Measurements from ENCODE around the gene KCNG2. TPM values are rescaled to one million over a fixed set of nuclear protein-coding genes. Genes with fewer than 3 reads are reported as not detected.

KCNG2 gene
- total and polyA plus RNA-seq, 2 of the 13 experiments (the other 11 are each of a cell fraction or from before 2014, with no cell fraction given): not detected

- TF ChIP-seq ZNF142 (CRISPR knock-in tag; IDR thresholded peaks at IDR 0.05): no peak
Observed at GRCh38 chr18:79867666-79868065, 69.9 kb downstream of the KCNG2 start (continued).

- no peak for FAIRE-seq
- Histone ChIP-seq H3K36me3 (replicated peaks in 1 of 2; ENCODE audit: control insufficient read depth in 1 of 2, insufficient read depth in 2 of 2, low read length in 2 of 2) (no peaks in the 10 kb centered on the region), H3K9me3 (ENCODE audit: low read length) (no peaks in the 10 kb centered on the region), H3K27ac (ENCODE audit: extremely low read length, insufficient read depth, low read length) (no peak overlapping the region), H3K4me1 (ENCODE audit: insufficient read depth, low read length) (peaks cover 8% of the 10 kb centered on the region), H3K4me2 (ENCODE audit: low read depth, low read length) (no peak overlapping the region), H3K27me3 (ENCODE audit: control insufficient read depth in 1 of 2, insufficient read depth in 2 of 2, low read length in 2 of 2) (peaks cover 9 to 66% of the 10 kb centered on the region in 2 experiments), H3K4me3 (replicated peaks in 1 of 3; ENCODE audit: insufficient read depth in 1 of 3, low read depth in 2 of 3, low read length in 3 of 3) (no peak overlapping the region), H4K20me1 (ENCODE audit: insufficient read depth, low read length) (no peaks in the 10 kb centered on the region), H2AFZ (ENCODE audit: low read length) (no peak overlapping the region), H3K9ac (ENCODE audit: insufficient read depth, low read depth, low read length) (no peak overlapping the region), H3K79me2 (ENCODE audit: insufficient read depth, low read length) (no peaks in the 10 kb centered on the region)
- TF ChIP-seq ZFX (CRISPR knock-in tag; IDR thresholded peaks at IDR 0.05; ENCODE audit: low read depth): no peak
- no peak for TF ChIP-seq RAD51 (IDR thresholded peaks at IDR 0.05; ENCODE audit: borderline replicate concordance)
- TF ChIP-seq CREB1 (IDR thresholded peaks at IDR 0.05): peak; percentile 75
- no peak for TF ChIP-seq CREB1 (CRISPR knock-in tag; IDR thresholded peaks at IDR 0.05)
- no peak for TF ChIP-seq RELA (CRISPR knock-in tag; IDR thresholded peaks at IDR 0.05)
- no peak for TF ChIP-seq RNF219 (CRISPR knock-in tag; IDR thresholded peaks at IDR 0.05)
- no peak for TF ChIP-seq THYN1 (CRISPR knock-in tag; IDR thresholded peaks at IDR 0.05; ENCODE audit: borderline replicate concordance, low read depth)
- TF ChIP-seq SRSF4 (IDR thresholded peaks at IDR 0.05; ENCODE audit: low read depth, low read length, poor library complexity, severe bottlenecking): no peak
- TF ChIP-seq ZNF83 (CRISPR knock-in tag; IDR thresholded peaks at IDR 0.05; ENCODE audit: borderline replicate concordance): no peak
- no peak for TF ChIP-seq ZBTB39 (CRISPR knock-in tag; IDR thresholded peaks at IDR 0.05)
- ChIA-PET POLR2A (no interaction called here), CTCF (ENCODE audit: low intra/inter-chr PET ratio, low total read pairs) (no interaction called here)
- intact Hi-C loops (cut with micrococcal nuclease; ENCODE audit: unreplicated experiment): no loop called here
- ATAC-seq: no peak
- in situ Hi-C loops (cut with HindIII; ENCODE audit: extremely low pct_ligation_motif_present, low pct_unique_long_range_greater_than_20kb): no loop called here
- no TSS peak for BruUV-seq (replicated peaks)
- no peak for DNase-seq (ENCODE audit: low spot score)
- WGBS (ENCODE audit: low lambda C conversion rate): 43% methylated on average over 17 of the region's 29 CpGs
Observed at GRCh38 chr18:79868168-79868784, 70.5 kb downstream of the KCNG2 start.

All from HepG2 (cell line).